HCT116 (cell line): Measurements from ENCODE around the gene LTBP1. TPM values are rescaled to one million over a fixed set of nuclear protein-coding genes. Genes with fewer than 3 reads are reported as not detected.

ENCODE experiments used
- ATAC-seq: fragments of 200-7000 bp; cut with Tn5 transposase; 2 replicates; pipeline ENCODE4 v1.9.1; 2020; ENCODE audit warnings: mild to moderate bottlenecking, moderate library complexity
- BruUV-seq: library from RNA; stranded (reverse); fragments of 400-500 nt; replicated peaks from 2 replicates; lab custom pipeline; 2021; lab: Mats Ljungman, UMichigan
- CTCF ChIA-PET: fragments of 300-600 bp; sonication (Branson Sonifier 250); formaldehyde crosslinking; loops from one replicate; lab custom pipeline; 2021; ENCODE audit warnings: antibody characterized with exemption; lab: Charles Lee
- POLR2A ChIA-PET: fragments of 300-600, 350-600 bp; sonication (Branson Sonifier 250); formaldehyde crosslinking; loops from one replicate; lab custom pipeline; 2021; ENCODE audit warnings: antibody characterized with exemption; lab: Charles Lee
- RAD21 ChIA-PET, 2 experiments: fragments of 300-600 bp; sonication (Branson Sonifier 250); formaldehyde crosslinking; loops; one replicate each; lab custom pipeline; 2023; ENCODE audit warnings: low total read pairs in 2 of 2; ENCODE audit not compliant: uncharacterized antibody in 2 of 2, unreplicated experiment in 2 of 2, low non-redundant PET in 1 of 2; lab: Charles Lee
- DNase-seq: peaks from one replicate; pipeline ENCODE4 v3.0.0-alpha.2; 2010; ENCODE audit warnings: low read depth, low spot score
- H2AFZ ChIP-seq: fragments of 200-600 bp; shearing (Covaris generic), sonication (generic); 2 replicates; pipeline ENCODE4 v1.6.1; 2017; ENCODE audit warnings: low read depth, mixed run types, mixed read lengths, antibody characterized with exemption, low read length; ENCODE audit not compliant: poor library complexity, severe bottlenecking
- H3K27ac ChIP-seq: 2 replicates; pipeline ENCODE4 v1.5.1; 2012; ENCODE audit warnings: low read depth, low read length
- H3K27me3 ChIP-seq: fragments of 200-600 bp; sonication (generic); 2 replicates; pipeline ENCODE4 v1.6.1; 2016; ENCODE audit warnings: mixed run types, low read length, mixed read lengths; ENCODE audit not compliant: insufficient read depth
- H3K36me3 ChIP-seq, 2 experiments: fragments of 200-500 bp in 1 of 2; fragments of 200-600 bp in 1 of 2; sonication (Bioruptor generic) in 1 of 2; sonication (generic) in 1 of 2; 2 replicates each; pipeline versions ENCODE4 v1.5.1 to v1.6.1; 2014 to 2016; ENCODE audit warnings: low read length in 2 of 2, inconsistent platforms in 1 of 2, mixed read lengths in 1 of 2, mixed run types in 1 of 2; ENCODE audit not compliant: insufficient read depth in 2 of 2, control insufficient read depth in 1 of 2
- H3K4me1 ChIP-seq, 2 experiments: fragments of 200-600 bp in 1 of 2; sonication (generic) in 1 of 2; 2 replicates each; pipeline versions ENCODE4 v1.5.1 to v1.6.1; 2012 to 2017; ENCODE audit warnings: low read length in 2 of 2, inconsistent platforms in 1 of 2, mild to moderate bottlenecking in 1 of 2, mixed read lengths in 1 of 2, mixed run types in 1 of 2, moderate library complexity in 1 of 2; ENCODE audit not compliant: insufficient read depth in 2 of 2, control insufficient read depth in 1 of 2
- H3K4me2 ChIP-seq: fragments of 200-600 bp; sonication (generic); 2 replicates; pipeline ENCODE4 v1.6.1; 2017; ENCODE audit warnings: mixed run types, low read length, mixed read lengths
- H3K4me3 ChIP-seq, 2 experiments: fragments of 200-600 bp in 1 of 2; sonication (generic) in 1 of 2; replicated peaks in 1 of 2; 2 replicates each; pipeline ENCODE4 v1.5.1; 2011 to 2016; ENCODE audit warnings: low read length in 2 of 2, control low read depth in 1 of 2, low read depth in 1 of 2, mild to moderate bottlenecking in 1 of 2, mixed read lengths in 1 of 2, mixed run types in 1 of 2
- H3K79me2 ChIP-seq: fragments of 200-600 bp; sonication (generic); 2 replicates; pipeline ENCODE4 v1.6.1; 2017; ENCODE audit warnings: mild to moderate bottlenecking, mixed run types, low read length, moderate library complexity, mixed read lengths; ENCODE audit not compliant: insufficient read depth
- H3K9ac ChIP-seq: fragments of 200-600 bp; sonication (generic); 2 replicates; pipeline ENCODE4 v1.6.1; 2016; ENCODE audit warnings: low read length, mixed read lengths
- H3K9me2 ChIP-seq: fragments of 200-600 bp; sonication (generic), shearing (Covaris generic); 2 replicates; pipeline ENCODE4 v1.6.1; 2017; ENCODE audit warnings: mixed run types, mild to moderate bottlenecking, moderate library complexity; ENCODE audit not compliant: insufficient read depth
- H3K9me3 ChIP-seq, 2 experiments: fragments of 200-500 bp in 1 of 2; fragments of 200-600 bp in 1 of 2; sonication (Bioruptor generic) in 1 of 2; sonication (generic) in 1 of 2; 2 replicates each; pipeline ENCODE4 v1.6.1; 2014 to 2017; ENCODE audit warnings: low read length in 2 of 2, mixed read lengths in 2 of 2, inconsistent platforms in 1 of 2, low read depth in 1 of 2, mild to moderate bottlenecking in 1 of 2, mixed run types in 1 of 2, moderate library complexity in 1 of 2; ENCODE audit not compliant: control insufficient read depth in 1 of 2, insufficient read depth in 1 of 2
- H4K20me1 ChIP-seq: fragments of 200-600 bp; sonication (generic), shearing (Covaris generic); 2 replicates; pipeline ENCODE4 v1.6.1; 2017; ENCODE audit warnings: mixed run types, mild to moderate bottlenecking, moderate library complexity; ENCODE audit not compliant: insufficient read depth
- CBX3 ChIP-seq: IDR thresholded peaks from 2 replicates; pipeline ENCODE4 v1.6.1; 2012; ENCODE audit warnings: low read depth
- CEBPB ChIP-seq: IDR thresholded peaks from 2 replicates; pipeline ENCODE4 v1.6.1; 2012; ENCODE audit warnings: low read depth
- ELF1 ChIP-seq: IDR thresholded peaks from 2 replicates; pipeline ENCODE4 v1.6.1; 2012; ENCODE audit warnings: low read depth, borderline replicate concordance
- EZH2 ChIP-seq: fragments of 200-600 bp; sonication (generic); IDR thresholded peaks from 2 replicates; pipeline ENCODE4 v1.6.1; 2017; ENCODE audit warnings: antibody characterized with exemption, mixed run types
- EZH2phosphoT487 ChIP-seq: fragments of 200-600 bp; IDR thresholded peaks from 2 replicates; pipeline ENCODE4 v1.6.1; 2018; ENCODE audit warnings: antibody characterized with exemption, borderline replicate concordance
- FOSL1 ChIP-seq: IDR thresholded peaks from 2 replicates; pipeline ENCODE4 v1.6.1; 2012; ENCODE audit warnings: low read depth
- JUND ChIP-seq: IDR thresholded peaks from 2 replicates; pipeline ENCODE4 v1.6.1; 2012
- POLR2A ChIP-seq: IDR thresholded peaks from 2 replicates; pipeline ENCODE4 v1.7.0; 2011; ENCODE audit warnings: borderline replicate concordance; ENCODE audit not compliant: insufficient read depth, insufficient read length; ENCODE audit errors: extremely low read depth
- RAD21 ChIP-seq: IDR thresholded peaks from 2 replicates; pipeline ENCODE4 v1.6.1; 2012; ENCODE audit warnings: low read depth, mild to moderate bottlenecking
- SP1 ChIP-seq: IDR thresholded peaks from 2 replicates; pipeline ENCODE4 v1.6.1; 2012; ENCODE audit warnings: low read depth
- SRF ChIP-seq: IDR thresholded peaks from 2 replicates; pipeline ENCODE4 v1.6.1; 2012; ENCODE audit warnings: low read depth
- YY1 ChIP-seq: IDR thresholded peaks from 2 replicates; pipeline ENCODE4 v1.6.1; 2011; ENCODE audit warnings: low read length, low read depth, moderate library complexity, mild to moderate bottlenecking; ENCODE audit not compliant: insufficient replicate concordance; ENCODE audit errors: extremely low read depth
- ZFX ChIP-seq: fragments of 450-650 bp; IDR thresholded peaks from 2 replicates; pipeline ENCODE4 v1.6.1; 2017
- intact Hi-C: fragments of 100-400 bp; cut with micrococcal nuclease; formaldehyde crosslinking; loops from 2 replicates; pipeline ENCODE4 v1.10.0; 2022
- total RNA-seq: library from RNA; stranded (reverse); gene quantifications from one replicate; pipeline ENCODE4 v1.2.1, GENCODE V29; 2021; ENCODE audit not compliant: unreplicated experiment
- TF ChIP-seq, protein P1 (sequence below): IDR thresholded peaks from 2 replicates; pipeline ENCODE4 v1.6.1; 2012
- TF ChIP-seq, protein P2 (sequence below): IDR thresholded peaks from 2 replicates; pipeline ENCODE4 v1.6.1; 2011; ENCODE audit warnings: mild to moderate bottlenecking, low read length, moderate library complexity; ENCODE audit not compliant: insufficient replicate concordance; ENCODE audit errors: extremely low read depth

The LTBP1 gene
- total RNA-seq, 1 experiment from 2014 or later, result 5.1 TPM

DNA sequence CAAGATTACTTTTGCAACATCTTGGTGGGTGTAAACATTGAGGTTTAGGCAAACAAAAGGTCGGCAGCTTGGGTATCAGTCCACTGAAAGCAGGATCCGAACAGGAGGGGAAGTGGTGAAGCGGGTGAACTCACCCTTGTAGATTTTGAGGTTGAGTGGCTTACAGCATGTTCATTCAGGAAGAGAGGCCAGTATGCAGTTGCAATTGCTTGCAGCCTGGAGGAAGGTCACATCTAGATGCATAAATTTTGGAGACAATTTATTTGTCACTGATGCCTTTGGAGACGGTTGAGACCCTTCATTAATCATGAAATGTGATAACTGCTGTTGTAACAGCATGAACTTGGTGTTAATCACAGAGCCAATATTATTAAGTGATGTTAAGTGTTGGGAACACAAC is 131.1 kb downstream of the LTBP1 start:
- RAD21 ChIA-PET, result no interaction called here
- no peak overlapping the region for H3K27ac ChIP-seq
- H3K36me3 ChIP-seq, result no peaks in the 10 kb centered on the region
- no peak overlapping the region for H3K4me3 ChIP-seq
- ATAC-seq (no peak), DNase-seq (no peak)
- CTCF ChIA-PET, result no interaction called here
- no peaks in the 10 kb centered on the region for H3K9me3 ChIP-seq
- H3K9ac ChIP-seq, result no peak overlapping the region
- no peaks in the 10 kb centered on the region for H3K79me2 ChIP-seq
- intact Hi-C loops, result no loop called here
- no TSS peak for BruUV-seq
- H3K27me3 ChIP-seq, result no peaks in the 10 kb centered on the region
- no peak overlapping the region for H2AFZ ChIP-seq
- no peak overlapping the region for H3K4me2 ChIP-seq
- no peaks in the 10 kb centered on the region for H3K9me2 ChIP-seq
- H4K20me1 ChIP-seq, result no peaks in the 10 kb centered on the region
- POLR2A ChIA-PET, result no interaction called here
- peaks cover 0 to 6% of the 10 kb centered on the region in 2 experiments; a peak in 2 of 4 replicates for H3K4me1 ChIP-seq
- TF ChIP-seq CEBPB, result no peak
- no peak for TF ChIP-seq ELF1
- TF ChIP-seq RAD21, result no peak
- no peak for TF ChIP-seq YY1
- no peak for TF ChIP-seq SRF
- TF ChIP-seq CBX3, result no peak
- TF ChIP-seq, protein P1, sequence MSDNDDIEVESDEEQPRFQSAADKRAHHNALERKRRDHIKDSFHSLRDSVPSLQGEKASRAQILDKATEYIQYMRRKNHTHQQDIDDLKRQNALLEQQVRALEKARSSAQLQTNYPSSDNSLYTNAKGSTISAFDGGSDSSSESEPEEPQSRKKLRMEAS, result no peak
- no peak for TF ChIP-seq POLR2A

DNA sequence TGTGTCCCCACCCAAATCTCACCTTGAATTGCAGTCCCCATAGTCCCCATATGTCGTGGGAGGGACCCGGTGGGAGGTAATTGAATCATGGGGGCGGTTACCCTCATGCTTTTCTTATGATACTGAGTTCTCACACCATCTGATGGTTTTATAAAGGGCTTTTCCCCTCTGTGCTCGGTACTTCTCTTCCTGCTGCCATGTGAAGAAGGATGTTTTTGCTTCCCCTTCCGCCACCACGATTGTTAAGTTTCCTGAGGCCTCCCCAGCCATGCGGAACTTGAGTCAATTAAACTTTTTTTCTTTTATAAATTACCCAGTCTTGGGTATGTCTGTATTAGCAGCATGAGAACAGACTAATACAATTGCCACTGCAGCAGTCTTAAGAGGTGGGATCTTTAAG is 134.9 kb downstream of the LTBP1 start:
- Histone ChIP-seq H3K27ac (no peak overlapping the region), H2AFZ (no peak overlapping the region), H3K27me3 (no peaks in the 10 kb centered on the region), H3K4me3 (no peak overlapping the region), H3K36me3 (no peaks in the 10 kb centered on the region), H3K79me2 (no peaks in the 10 kb centered on the region), H3K9ac (no peak overlapping the region), H3K4me2 (no peak overlapping the region), H3K9me3 (no peaks in the 10 kb centered on the region), H4K20me1 (no peaks in the 10 kb centered on the region), H3K4me1 (no peaks in the 10 kb centered on the region), H3K9me2 (no peaks in the 10 kb centered on the region)
- no peak for DNase-seq
- ATAC-seq, result no peak
- intact Hi-C loops, result no loop called here
- POLR2A ChIA-PET, result no interaction called here
- TF ChIP-seq ZFX (no peak), SP1 (no peak), JUND (no peak), POLR2A (no peak), FOSL1 (no peak), EZH2phosphoT487 (no peak), CBX3 (no peak), EZH2 (no peak)
- TF ChIP-seq, protein P1, result no peak
- TF ChIP-seq, protein P2, sequence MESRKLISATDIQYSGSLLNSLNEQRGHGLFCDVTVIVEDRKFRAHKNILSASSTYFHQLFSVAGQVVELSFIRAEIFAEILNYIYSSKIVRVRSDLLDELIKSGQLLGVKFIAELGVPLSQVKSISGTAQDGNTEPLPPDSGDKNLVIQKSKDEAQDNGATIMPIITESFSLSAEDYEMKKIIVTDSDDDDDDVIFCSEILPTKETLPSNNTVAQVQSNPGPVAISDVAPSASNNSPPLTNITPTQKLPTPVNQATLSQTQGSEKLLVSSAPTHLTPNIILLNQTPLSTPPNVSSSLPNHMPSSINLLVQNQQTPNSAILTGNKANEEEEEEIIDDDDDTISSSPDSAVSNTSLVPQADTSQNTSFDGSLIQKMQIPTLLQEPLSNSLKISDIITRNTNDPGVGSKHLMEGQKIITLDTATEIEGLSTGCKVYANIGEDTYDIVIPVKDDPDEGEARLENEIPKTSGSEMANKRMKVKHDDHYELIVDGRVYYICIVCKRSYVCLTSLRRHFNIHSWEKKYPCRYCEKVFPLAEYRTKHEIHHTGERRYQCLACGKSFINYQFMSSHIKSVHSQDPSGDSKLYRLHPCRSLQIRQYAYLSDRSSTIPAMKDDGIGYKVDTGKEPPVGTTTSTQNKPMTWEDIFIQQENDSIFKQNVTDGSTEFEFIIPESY, result no peak
- CTCF ChIA-PET, result no interaction called here
- BruUV-seq, result no TSS peak
- RAD21 ChIA-PET, result no interaction called here
